Stromal cell of bone marrow (primary cell): Measurements from ENCODE around the gene LMAN2L.
A peak's percentile ranks its signal among the peaks of the same experiment; 100 is the strongest.

Source experiments
- DNase-seq: peaks from one replicate; pipeline ENCODE4 v3.0.0-alpha.2; 2012; ENCODE audit warnings: low read depth

LMAN2L gene

DNA sequence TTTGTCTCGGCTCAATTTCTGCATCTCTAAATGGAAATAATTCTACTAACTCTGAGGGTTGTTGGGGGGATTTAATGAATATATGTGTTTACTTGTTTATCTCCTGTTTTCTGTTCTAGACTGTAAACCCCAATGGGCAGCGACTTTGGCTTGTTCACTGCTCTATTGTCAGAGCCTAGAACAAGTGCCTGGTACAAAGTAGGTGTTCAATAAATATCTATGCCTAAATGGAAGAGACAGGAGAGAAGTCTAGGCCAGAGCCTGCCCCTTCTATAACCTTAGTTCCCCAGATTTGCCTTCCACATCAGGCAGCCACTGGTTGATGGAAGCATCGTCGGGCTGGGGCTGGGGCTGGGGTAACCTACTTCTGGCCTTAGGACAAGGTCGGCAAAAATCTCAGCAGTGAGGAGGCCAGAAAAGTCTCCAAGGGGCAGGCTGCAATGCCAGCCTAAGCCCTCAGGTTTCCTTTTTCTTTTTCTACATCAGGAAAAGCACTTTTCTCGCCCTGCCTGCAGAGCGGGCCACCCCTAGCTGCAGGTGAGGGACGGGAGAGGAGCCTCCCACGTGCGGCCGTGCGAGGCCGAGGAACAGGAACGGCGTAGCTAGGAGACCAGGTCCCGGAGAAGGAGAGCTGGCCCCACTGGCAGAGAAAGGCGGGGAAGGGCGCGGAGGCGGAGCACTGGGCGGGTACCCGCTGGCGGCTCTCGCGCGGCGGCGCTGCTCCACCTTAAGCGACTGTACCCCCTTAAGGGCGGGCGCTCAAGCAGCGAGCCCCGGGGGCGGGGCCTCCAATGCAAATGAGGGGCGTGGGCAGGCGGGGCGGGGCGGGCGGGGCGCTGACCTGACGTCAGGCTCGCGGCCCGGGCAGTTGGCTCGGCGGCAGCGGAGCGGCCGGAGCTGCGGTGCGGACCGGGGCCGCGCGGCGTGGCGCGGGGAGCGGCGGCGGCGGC, 20.4 kb upstream of the LMAN2L start, which contains the start of gene CNNM4:
TSS of gene CNNM4 (plus strand) at position 867 of the 950 bp plus-strand sequence. CDS start 98 bp downstream, outside the sequence.
- peak; percentile 82 for DNase-seq

DNA sequence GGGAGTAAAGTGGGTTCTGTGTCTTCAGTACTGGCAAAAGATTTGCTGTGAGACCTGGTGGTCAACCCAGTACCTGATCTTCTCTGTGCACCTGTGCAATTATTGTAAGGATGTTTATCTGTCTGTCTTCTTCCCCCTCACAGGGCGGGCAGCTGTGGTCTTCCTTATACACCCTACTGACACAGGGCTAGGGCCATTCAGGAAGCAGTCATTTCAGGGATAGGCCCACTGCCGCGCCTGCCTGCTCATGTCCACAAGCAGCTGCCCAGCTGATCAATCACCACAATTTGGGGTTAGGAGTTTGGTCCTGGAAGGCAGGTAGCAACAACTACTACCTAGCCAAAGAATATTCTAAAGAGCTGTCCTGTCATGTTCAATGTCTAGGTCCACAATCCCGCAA, 19.7 kb upstream of the LMAN2L start:
- DNase-seq: no peak

GRCh38 chr2:96758987-96759386, 19.1 kb upstream of the LMAN2L start:
- no peak for DNase-seq

DNA sequence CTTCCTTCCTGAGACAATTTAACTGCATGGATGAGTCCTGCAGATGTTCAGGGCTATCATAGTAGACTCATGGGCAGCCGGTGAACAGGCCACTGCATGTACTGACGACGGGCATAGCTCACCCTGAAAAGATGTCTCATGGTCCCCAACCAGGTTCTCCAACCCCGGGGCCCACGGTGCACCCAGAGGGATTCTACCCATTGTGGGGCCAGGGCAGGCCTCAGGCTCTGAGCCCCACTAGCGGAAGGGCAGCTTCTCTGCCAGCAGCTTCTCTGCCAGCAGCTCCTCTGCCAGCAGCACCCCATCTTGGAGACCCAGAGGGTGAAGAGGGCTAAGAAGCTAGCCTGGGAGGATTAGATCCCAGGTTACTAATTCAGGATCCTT, 17.6 kb upstream of the LMAN2L start:
- no peak for DNase-seq

DNA sequence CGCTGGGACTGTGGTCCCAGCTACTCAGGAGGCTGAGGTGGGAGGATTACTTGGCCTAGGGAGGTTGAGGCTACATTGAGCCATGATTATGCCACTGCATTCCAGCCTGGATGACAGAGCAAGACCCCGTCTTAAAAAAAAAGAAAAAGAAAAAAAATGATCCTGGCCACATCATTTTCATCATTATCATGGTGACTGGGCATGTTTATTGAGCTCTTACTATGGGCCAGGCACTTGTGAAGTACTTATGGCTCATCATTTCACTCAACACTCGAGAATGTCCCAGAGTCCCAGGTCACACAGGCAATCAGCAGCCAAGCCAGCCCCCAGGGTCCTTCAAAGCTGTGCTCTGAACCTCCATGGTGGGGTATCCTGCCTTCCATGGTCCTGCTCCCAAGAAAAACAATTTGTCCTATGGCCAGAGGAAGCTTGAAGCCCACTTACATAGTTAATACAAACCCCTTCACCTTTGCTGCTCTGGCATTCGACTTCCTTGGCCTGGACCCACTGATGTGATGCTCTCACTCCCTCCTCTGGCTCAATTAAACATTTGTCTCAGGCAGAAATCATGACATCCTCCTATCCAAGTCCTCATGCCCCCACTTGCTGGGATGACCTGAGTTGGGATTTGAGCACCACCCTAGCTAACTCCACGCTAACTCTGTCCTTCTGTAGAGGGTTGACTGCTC, 17.1 kb upstream of the LMAN2L start:
- no peak for DNase-seq

- DNase-seq: no peak
Measured at GRCh38 chr2:96754317-96754716, 14.5 kb upstream of the LMAN2L start.

- no peak for DNase-seq
Measured at GRCh38 chr2:96753661-96754282, 13.9 kb upstream of the LMAN2L start.

- no peak for DNase-seq
Measured at GRCh38 chr2:96751800-96752199, 11.9 kb upstream of the LMAN2L start.

DNA sequence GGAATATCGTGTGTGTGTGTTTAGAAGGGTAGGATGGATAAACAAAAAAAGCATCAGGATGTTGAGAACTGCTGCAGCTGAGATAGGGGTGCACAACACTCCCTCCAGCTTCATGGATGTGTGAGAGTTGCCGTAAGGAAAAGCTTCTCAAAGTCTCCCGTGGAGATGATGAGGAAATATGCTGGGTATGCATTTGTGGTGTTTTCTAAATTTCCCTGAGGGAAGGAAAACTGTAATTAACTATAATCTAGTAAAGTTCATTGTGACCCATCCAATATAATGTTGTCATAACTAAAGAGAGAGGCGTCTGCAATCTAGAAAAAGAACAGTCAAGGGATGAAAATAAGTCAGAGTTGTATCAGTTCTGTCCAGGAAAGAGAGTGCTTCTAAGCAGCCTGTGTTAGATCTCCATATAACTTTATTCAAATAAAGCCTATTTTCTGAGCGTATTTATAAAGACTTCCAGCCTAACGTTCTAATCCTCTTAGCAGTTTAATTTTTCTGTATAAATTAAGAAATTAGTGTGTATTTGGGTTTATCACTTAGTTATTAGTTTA, 7.3 kb upstream of the LMAN2L start:
- DNase-seq: no peak

DNA sequence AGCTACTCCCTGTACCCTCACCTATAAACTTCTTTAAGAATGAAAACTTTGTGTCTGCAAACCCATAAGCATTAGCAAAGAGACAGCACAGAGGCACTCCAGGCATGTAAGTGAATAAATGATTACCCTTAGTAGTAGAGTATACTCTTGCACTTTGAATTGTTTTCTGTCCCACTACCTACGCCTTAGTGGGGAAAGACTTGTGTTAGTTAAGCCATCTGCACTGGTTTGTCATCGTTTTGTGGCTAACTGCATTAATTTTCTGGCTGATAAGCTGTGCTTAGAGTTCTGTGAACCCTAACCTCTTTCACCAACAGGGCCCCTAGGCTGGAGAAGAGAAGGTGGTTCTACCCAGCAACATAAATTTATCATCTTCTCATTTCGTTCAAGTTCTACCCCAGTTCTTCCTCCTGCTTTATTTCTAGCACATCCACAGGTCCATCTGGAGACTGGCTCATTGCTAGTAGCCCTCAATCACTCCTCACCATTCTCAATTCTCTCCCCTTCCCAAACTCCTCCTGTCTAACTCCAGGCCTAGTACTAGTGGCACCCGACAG, 710 bp downstream of the LMAN2L start:
- DNase-seq: no peak

- no peak for DNase-seq
Measured at GRCh38 chr2:96737831-96738230, 2.0 kb downstream of the LMAN2L start.

GRCh38 chr2:96737251-96737650, 2.6 kb downstream of the LMAN2L start:
- no peak for DNase-seq

- DNase-seq: no peak
Measured at GRCh38 chr2:96734880-96735583, 4.8 kb downstream of the LMAN2L start.

DNA sequence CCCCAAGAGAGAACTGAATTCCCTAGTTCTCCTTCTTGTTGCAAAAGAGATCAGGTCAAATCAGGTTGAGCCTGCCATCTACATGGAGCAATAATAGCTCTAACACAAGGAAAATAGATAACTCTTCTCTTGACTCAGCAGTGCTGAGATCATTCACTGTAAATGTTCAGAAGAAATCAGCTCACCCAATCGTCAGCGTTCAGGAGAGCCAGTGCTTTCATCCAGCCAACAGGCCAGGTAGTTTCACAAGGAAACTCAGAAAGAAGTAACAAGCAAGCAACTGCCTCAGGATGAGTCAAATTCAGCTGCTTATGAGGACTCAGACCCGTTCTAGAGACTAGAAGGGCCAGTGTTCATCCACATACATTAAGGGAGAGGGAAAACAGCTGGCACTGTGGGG, 5.9 kb downstream of the LMAN2L start:
- DNase-seq: no peak

DNA sequence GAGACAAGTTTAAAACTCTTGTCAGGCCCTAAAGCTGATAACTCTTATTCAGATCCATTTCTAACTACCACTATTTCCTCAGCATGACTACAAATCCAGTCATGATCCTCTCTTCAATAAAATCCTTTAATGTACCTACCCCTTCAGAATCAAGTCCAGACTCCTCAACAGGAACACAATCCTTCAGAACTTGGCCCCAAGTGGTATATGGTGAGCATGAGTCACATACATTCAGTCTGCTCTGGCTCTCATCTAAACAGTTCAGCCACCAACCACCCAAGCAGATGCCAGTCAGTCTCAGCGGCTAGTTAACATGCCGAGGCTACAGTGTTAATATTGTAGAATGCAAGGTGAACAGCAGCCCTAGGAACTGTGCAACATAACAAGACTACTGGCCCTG, 9.7 kb downstream of the LMAN2L start:
- peak; percentile 67 for DNase-seq

DNA sequence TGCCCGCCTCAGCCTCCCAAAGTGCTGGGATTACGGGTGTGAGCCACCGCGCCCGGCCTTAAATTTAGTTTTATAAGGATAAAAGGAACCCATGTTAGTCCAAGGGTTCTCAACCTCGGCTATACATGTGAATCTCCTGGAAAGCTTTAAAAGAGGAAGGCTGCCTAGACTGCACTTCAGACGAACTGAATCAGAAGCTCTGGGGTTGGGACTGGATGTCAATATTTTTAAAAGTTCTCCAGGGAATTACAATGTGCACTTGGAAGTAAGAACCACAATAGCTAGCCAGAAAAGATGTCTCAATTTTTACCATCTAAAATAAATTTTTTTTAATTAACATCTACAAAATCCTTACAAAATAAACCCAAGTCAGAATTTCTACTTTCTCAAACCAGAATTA, 10.1 kb downstream of the LMAN2L start:
- peak; percentile 25 for DNase-seq

- DNase-seq: no peak
Measured at GRCh38 chr2:96727431-96727830, 12.4 kb downstream of the LMAN2L start.

DNA sequence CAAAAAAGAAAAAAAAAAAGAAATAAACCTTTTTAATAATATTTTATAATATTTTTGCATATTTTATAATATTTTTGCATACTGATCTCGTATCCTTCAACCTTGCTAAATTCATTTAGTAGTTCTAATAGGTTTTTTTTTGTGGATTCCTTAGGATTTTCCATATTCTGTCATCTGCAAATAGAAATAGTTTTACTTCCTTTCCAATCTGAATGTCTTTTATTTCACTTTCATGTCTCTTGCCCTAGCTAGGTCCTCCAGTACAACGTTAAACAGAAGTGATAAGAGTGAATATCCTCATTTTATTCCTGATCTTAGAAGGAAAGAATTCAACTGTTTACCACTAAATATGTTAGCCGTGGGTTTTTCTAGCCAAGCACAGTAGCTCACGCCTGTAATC, 13.7 kb downstream of the LMAN2L start:
- DNase-seq: no peak

DNA sequence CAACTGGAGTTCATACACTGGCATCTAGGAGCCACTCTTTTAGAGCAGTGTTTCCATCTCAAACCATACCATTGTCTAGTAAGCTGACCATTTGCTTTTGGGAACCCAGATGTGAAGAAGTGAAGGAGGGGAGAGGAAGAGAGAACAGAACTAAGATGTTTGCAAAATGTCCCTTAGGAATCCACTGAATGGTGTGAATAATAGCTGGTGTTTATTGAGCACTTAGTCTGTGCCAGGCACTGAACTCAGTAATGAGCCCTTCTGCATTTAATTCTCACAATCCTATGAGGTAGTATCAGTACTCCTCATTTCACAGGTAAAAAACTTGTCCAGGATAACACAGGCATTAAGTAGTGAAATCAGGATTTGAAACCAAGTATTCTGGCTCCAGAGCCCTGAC, 23.5 kb downstream of the LMAN2L start:
- no peak for DNase-seq

GRCh38 chr2:96715658-96716057, 24.2 kb downstream of the LMAN2L start:
- no peak for DNase-seq

- DNase-seq: no peak
Measured at GRCh38 chr2:96710985-96711384, 28.9 kb downstream of the LMAN2L start.
